Measurements from ENCODE around the gene ABHD16B. TPM values are rescaled to one million over a fixed set of nuclear protein-coding genes. Genes with fewer than 3 reads are reported as not detected.

ABHD16B gene
- total and polyA plus RNA-seq, 2 of the 13 experiments (the other 11 are each of a cell fraction or from before 2014, with no cell fraction given): not detected

GRCh38 chr20:63854069-63854765 is 7.1 kb upstream of the ABHD16B start:
- H3K4me1 ChIP-seq (ENCODE audit: insufficient read depth, low read length): peaks cover 55% of the 10 kb centered on the region
- no peaks in the 10 kb centered on the region for H3K9me3 ChIP-seq (ENCODE audit: low read length)
- peaks cover 3 to 11% of the 10 kb centered on the region in 2 experiments; a peak in 4 of 5 replicates for H3K27me3 ChIP-seq (ENCODE audit: control insufficient read depth in 1 of 2, insufficient read depth in 2 of 2, low read length in 2 of 2)
- H4K20me1 ChIP-seq (ENCODE audit: insufficient read depth, low read length): no peaks in the 10 kb centered on the region
- peak overlapping the region; percentile 93 for H3K4me2 ChIP-seq (ENCODE audit: low read depth, low read length)
- no peaks in the 10 kb centered on the region for H3K36me3 ChIP-seq (replicated peaks in 1 of 2; ENCODE audit: control insufficient read depth in 1 of 2, insufficient read depth in 2 of 2, low read length in 2 of 2)
- peak overlapping the region; percentile 60 to 83 (median 66) for H3K4me3 ChIP-seq (replicated peaks in 1 of 3; ENCODE audit: insufficient read depth in 1 of 3, low read depth in 2 of 3, low read length in 3 of 3)
- ChIA-PET CTCF (ENCODE audit: low intra/inter-chr PET ratio, low total read pairs) (no interaction called here), POLR2A (interaction anchor here (0.6 to 3.7 kb wide), 8 partner anchors 11 to 202 kb away, joined by 3 to 59 read pairs (median 6); partner anchors contain the start of genes ARFRP1, TPD52L2 and ZGPAT)
- peak overlapping the region; percentile 68 for H3K9ac ChIP-seq (ENCODE audit: insufficient read depth, low read depth, low read length)
- 21% methylated on average over 6 of the region's 17 CpGs for WGBS (ENCODE audit: low lambda C conversion rate)
- H2AFZ ChIP-seq (ENCODE audit: low read length): no peak overlapping the region
- in situ Hi-C loops (cut with HindIII; ENCODE audit: extremely low pct_ligation_motif_present, low pct_unique_long_range_greater_than_20kb) (no loop called here), intact Hi-C loops (cut with micrococcal nuclease; ENCODE audit: unreplicated experiment) (no loop called here)
- no TSS peak for BruUV-seq (replicated peaks)
- no peak overlapping the region for H3K27ac ChIP-seq (ENCODE audit: extremely low read length, insufficient read depth, low read length)
- ATAC-seq (peak; percentile 36), DNase-seq (ENCODE audit: low spot score) (no peak), FAIRE-seq (no peak)
- no peaks in the 10 kb centered on the region for H3K79me2 ChIP-seq (ENCODE audit: insufficient read depth, low read length)
- no peak; the same call in 1 of the 2 replicates for TF ChIP-seq SNAPC5 (CRISPR knock-in tag; IDR thresholded peaks at IDR 0.05; ENCODE audit: borderline replicate concordance)
- TF ChIP-seq MAX (IDR thresholded peaks at IDR 0.05): peak; percentile 35; the same call in 1 of the 2 replicates
- TF ChIP-seq ZNF609 (CRISPR knock-in tag; IDR thresholded peaks at IDR 0.05; ENCODE audit: borderline replicate concordance): peak; percentile 67
- TF ChIP-seq ZFP91 (CRISPR knock-in tag; IDR thresholded peaks at IDR 0.05; ENCODE audit: borderline replicate concordance): peak; percentile 15; the same call in 1 of the 2 replicates
- no peak for TF ChIP-seq FOXM1 (CRISPR knock-in tag; IDR thresholded peaks at IDR 0.05)
- TF ChIP-seq TAF1 (CRISPR knock-in tag; IDR thresholded peaks at IDR 0.05): peak; percentile 54; the same call in 1 of the 2 replicates
- no peak for TF ChIP-seq ZNF382 (CRISPR knock-in tag; IDR thresholded peaks at IDR 0.05; ENCODE audit: borderline replicate concordance)
- 0 out of 2 replicates have a peak, but pooled peaks have one; percentile 29 for TF ChIP-seq ZNF557 (CRISPR knock-in tag; IDR thresholded peaks at IDR 0.05)
- TF ChIP-seq PHF21A (CRISPR knock-in tag; IDR thresholded peaks at IDR 0.05): no peak
- no peak for TF ChIP-seq ATF4 (CRISPR knock-in tag; IDR thresholded peaks at IDR 0.05)
- peak; percentile 49 for TF ChIP-seq SAP130 (CRISPR knock-in tag; IDR thresholded peaks at IDR 0.05; ENCODE audit: low read depth)

Data from HepG2 (cell line).